Hepatocyte (in vitro differentiated cells): ENCODE data around the gene GDNF.

Experiments used
- CTCF ChIP-seq: fragments of 200-600 bp; sonication (generic); IDR thresholded peaks from 2 replicates; pipeline ENCODE4 v1.5.1; 2016; ENCODE audit warnings: antibody characterized with exemption, mild to moderate bottlenecking; ENCODE audit not compliant: poor library complexity
- EZH2 ChIP-seq: fragments of 200-600 bp; sonication (generic); IDR thresholded peaks from 2 replicates; pipeline ENCODE4 v1.6.1; 2016; ENCODE audit warnings: antibody characterized with exemption, mild to moderate bottlenecking, borderline replicate concordance
- EZH2phosphoT487 ChIP-seq: fragments of 200-600 bp; sonication (generic); IDR thresholded peaks from one replicate; pipeline ENCODE4 v1.6.1; 2018; ENCODE audit warnings: antibody characterized with exemption, mild to moderate bottlenecking, low read depth, moderate library complexity; ENCODE audit not compliant: unreplicated experiment, severe bottlenecking

GRCh38 chr5:37771203-37771611 lies 68.6 kb downstream of the GDNF start:
- TF ChIP-seq CTCF (no peak), EZH2 (no peak), EZH2phosphoT487 (no peak)
